Measurements from ENCODE around the gene MGLL. TPM values are rescaled to one million over a fixed set of nuclear protein-coding genes. Genes with fewer than 3 reads are reported as not detected.

The MGLL gene
- total RNA-seq, 2 experiments from 2014 or later: 0.28 to 0.38 TPM

GRCh38 chr3:127666676-127667075 is 155.6 kb downstream of the MGLL start:
- POLR2A ChIA-PET: no interaction called here
- Histone ChIP-seq H3K9me3 (ENCODE audit: control insufficient read depth in 1 of 2, insufficient read depth in 1 of 2, low read length in 2 of 2) (no peaks in the 10 kb centered on the region), H3K27me3 (ENCODE audit: control insufficient read depth in 1 of 2, insufficient read depth in 2 of 2, low read length in 2 of 2) (no peaks in the 10 kb centered on the region), H3K4me3 (ENCODE audit: low read length) (no peak overlapping the region), H3K36me3 (ENCODE audit: insufficient read depth, low read length) (no peaks in the 10 kb centered on the region), H3K27ac (ENCODE audit: low read depth in 1 of 2, low read length in 2 of 2) (no peak overlapping the region), H3K4me1 (ENCODE audit: insufficient read depth, low read length) (peaks cover 5% of the 10 kb centered on the region)
- DNase-seq (no peak), ATAC-seq (ENCODE audit: poor library complexity) (no peak)
- H3K4me3 Mint-ChIP-seq: no peak overlapping the region
- TF ChIP-seq CTCF (IDR thresholded peaks at IDR 0.05): no peak
- intact Hi-C loops (cut with DNase I, micrococcal nuclease): no loop called here
- H3K4me1 Mint-ChIP-seq (ENCODE audit: low read depth): peaks cover 9% of the 10 kb centered on the region
- no peaks in the 10 kb centered on the region for H3K27me3 Mint-ChIP-seq
- no peak overlapping the region for H3K27ac Mint-ChIP-seq
- CTCF ChIA-PET: no interaction called here
- H3K36me3 Mint-ChIP-seq (ENCODE audit: low read depth): peaks cover under 1% of the 10 kb centered on the region
- H3K9me3 Mint-ChIP-seq: no peaks in the 10 kb centered on the region

DNA sequence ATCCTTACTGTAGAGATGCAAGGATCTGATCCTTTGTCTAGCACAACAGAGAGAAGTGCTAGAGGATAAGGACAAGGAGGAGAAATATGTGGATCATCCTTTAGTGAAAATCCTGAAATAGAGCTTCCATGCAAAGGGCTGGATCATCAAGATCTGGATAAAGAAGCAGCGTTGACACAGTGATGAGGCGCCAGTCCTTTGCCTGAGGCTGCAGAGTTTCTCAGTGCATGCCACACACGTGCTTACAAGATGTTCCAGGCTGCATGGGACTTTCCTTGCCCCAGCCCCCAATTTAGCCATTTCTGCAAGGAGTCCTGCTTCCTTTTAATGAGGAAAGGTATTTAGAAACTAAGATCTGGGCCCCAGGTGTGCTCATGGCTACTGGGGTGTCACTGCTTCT is 156.7 kb downstream of the MGLL start:
- Mint-ChIP-seq H3K27ac (no peak overlapping the region), H3K36me3 (ENCODE audit: low read depth) (no peaks in the 10 kb centered on the region), H3K27me3 (no peaks in the 10 kb centered on the region), H3K4me1 (ENCODE audit: low read depth) (no peaks in the 10 kb centered on the region), H3K4me3 (no peak overlapping the region), H3K9me3 (no peaks in the 10 kb centered on the region)
- H3K9me3 ChIP-seq (ENCODE audit: control insufficient read depth in 1 of 2, insufficient read depth in 1 of 2, low read length in 2 of 2): no peaks in the 10 kb centered on the region
- H3K27ac ChIP-seq (ENCODE audit: low read depth in 1 of 2, low read length in 2 of 2): no peak overlapping the region
- POLR2A ChIA-PET: no interaction called here
- no peak for ATAC-seq (ENCODE audit: poor library complexity)
- H3K36me3 ChIP-seq (ENCODE audit: insufficient read depth, low read length): no peaks in the 10 kb centered on the region
- H3K4me1 ChIP-seq (ENCODE audit: insufficient read depth, low read length): no peaks in the 10 kb centered on the region
- no peak for DNase-seq
- CTCF ChIA-PET: no interaction called here
- no peak for TF ChIP-seq CTCF (IDR thresholded peaks at IDR 0.05)
- intact Hi-C loops (cut with DNase I, micrococcal nuclease): no loop called here
- H3K4me3 ChIP-seq (ENCODE audit: low read length): no peak overlapping the region
- H3K27me3 ChIP-seq (ENCODE audit: control insufficient read depth in 1 of 2, insufficient read depth in 2 of 2, low read length in 2 of 2): no peaks in the 10 kb centered on the region

- intact Hi-C loops (cut with DNase I, micrococcal nuclease): no loop called here
- H3K9me3 ChIP-seq (ENCODE audit: control insufficient read depth in 1 of 2, insufficient read depth in 1 of 2, low read length in 2 of 2): no peaks in the 10 kb centered on the region
- Mint-ChIP-seq H3K9me3 (no peaks in the 10 kb centered on the region), H3K4me3 (no peak overlapping the region), H3K27ac (no peak overlapping the region), H3K4me1 (ENCODE audit: low read depth) (no peaks in the 10 kb centered on the region), H3K27me3 (no peaks in the 10 kb centered on the region), H3K36me3 (ENCODE audit: low read depth) (peaks cover 3% of the 10 kb centered on the region)
- no peaks in the 10 kb centered on the region for H3K27me3 ChIP-seq (ENCODE audit: control insufficient read depth in 1 of 2, insufficient read depth in 2 of 2, low read length in 2 of 2)
- POLR2A ChIA-PET: no interaction called here
- H3K4me1 ChIP-seq (ENCODE audit: insufficient read depth, low read length): no peaks in the 10 kb centered on the region
- DNase-seq (no peak), ATAC-seq (ENCODE audit: poor library complexity) (no peak)
- no peaks in the 10 kb centered on the region for H3K36me3 ChIP-seq (ENCODE audit: insufficient read depth, low read length)
- CTCF ChIA-PET: no interaction called here
- no peak overlapping the region for H3K4me3 ChIP-seq (ENCODE audit: low read length)
- H3K27ac ChIP-seq (ENCODE audit: low read depth in 1 of 2, low read length in 2 of 2): no peak overlapping the region
- TF ChIP-seq CTCF (IDR thresholded peaks at IDR 0.05): no peak
Measured at GRCh38 chr3:127665165-127665564, 157.2 kb downstream of the MGLL start.

All from CD4-positive, alpha-beta T cell (primary cell).